ENCODE data around the gene MRPS16.

DNA sequence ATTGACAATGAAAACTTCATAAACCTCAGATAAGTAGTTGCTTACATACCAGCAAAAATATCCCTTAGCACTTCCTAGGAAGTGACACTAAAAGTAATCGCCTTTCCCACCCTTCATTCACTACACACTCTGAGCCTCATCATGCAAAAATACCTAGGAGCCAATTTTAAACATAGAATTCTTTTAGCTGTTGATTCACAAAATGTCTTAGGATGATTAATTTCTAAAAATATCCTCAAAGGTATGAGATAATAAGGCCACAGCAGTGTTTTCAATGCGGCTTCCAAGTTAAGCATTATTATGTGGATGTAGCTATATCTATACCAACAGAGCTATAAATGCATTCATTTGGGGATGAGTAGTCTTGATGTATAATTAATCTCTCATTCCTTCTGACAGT, 18.6 kb downstream of the MRPS16 start:
- TF ChIP-seq, protein P1, sequence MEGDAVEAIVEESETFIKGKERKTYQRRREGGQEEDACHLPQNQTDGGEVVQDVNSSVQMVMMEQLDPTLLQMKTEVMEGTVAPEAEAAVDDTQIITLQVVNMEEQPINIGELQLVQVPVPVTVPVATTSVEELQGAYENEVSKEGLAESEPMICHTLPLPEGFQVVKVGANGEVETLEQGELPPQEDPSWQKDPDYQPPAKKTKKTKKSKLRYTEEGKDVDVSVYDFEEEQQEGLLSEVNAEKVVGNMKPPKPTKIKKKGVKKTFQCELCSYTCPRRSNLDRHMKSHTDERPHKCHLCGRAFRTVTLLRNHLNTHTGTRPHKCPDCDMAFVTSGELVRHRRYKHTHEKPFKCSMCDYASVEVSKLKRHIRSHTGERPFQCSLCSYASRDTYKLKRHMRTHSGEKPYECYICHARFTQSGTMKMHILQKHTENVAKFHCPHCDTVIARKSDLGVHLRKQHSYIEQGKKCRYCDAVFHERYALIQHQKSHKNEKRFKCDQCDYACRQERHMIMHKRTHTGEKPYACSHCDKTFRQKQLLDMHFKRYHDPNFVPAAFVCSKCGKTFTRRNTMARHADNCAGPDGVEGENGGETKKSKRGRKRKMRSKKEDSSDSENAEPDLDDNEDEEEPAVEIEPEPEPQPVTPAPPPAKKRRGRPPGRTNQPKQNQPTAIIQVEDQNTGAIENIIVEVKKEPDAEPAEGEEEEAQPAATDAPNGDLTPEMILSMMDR (IDR thresholded peaks at IDR 0.05; ENCODE audit: low read length): no peak
- TF ChIP-seq EZH2 (optimal IDR thresholded peaks at IDR 0.05; ENCODE audit: low read depth, low read length): no peak
- TF ChIP-seq EZH2phosphoT487 (IDR thresholded peaks at IDR 0.05; ENCODE audit: low read length): no peak

Data from MM.1S (cell line).